Measurements from ENCODE around the gene SARM1. TPM values are rescaled to one million over a fixed set of nuclear protein-coding genes. Genes with fewer than 3 reads are reported as not detected.

Gene SARM1
- total and polyA plus RNA-seq, 2 donors (not counting 3 experiments of a cell fraction or from before 2014, with no cell fraction given) = 5.6 to 7.0 TPM

DNA sequence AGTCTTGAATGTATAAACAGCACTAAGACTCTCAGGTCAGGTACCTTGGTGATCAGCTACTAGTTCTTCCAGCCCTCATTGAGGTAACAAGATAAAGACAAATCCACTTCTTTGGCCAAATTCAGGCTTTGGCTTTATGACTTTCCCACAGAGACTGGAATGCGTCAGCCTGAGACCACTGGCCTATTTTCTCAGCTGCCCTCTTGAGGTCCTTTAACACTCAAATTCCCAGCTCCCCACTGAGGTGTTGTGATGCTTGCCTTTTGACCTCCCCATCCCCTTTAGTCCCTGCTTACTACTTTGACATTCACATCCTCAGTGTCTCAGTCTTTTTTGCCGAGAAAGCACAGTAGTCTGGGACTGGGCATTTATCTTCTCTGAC, 25.3 kb upstream of the SARM1 start:
- peak overlapping the region; percentile 88 for H3K27ac ChIP-seq (ENCODE audit: insufficient read depth, low read depth, low read length)
- CTCF ChIA-PET = interaction anchor here (1.2 to 3.9 kb wide), 8 partner anchors 8 to 586 kb away, joined by 3 to 31 read pairs (median 12); partner anchors contain the start of genes IFT20, POLDIP2, TNFAIP1 and VTN

More for the DNA sequence above, 25.3 kb upstream of the SARM1 start:
- Histone ChIP-seq H4K20me1 (replicated peaks; ENCODE audit: control insufficient read depth, extremely low read depth, insufficient read depth, low read length) (no peaks in the 10 kb centered on the region), H3K4me3 (replicated peaks in 1 of 3; ENCODE audit: insufficient read depth in 1 of 3, low read depth in 1 of 3, low read length in 3 of 3) (no peak overlapping the region), H2AFZ (ENCODE audit: low read depth, low read length) (no peak overlapping the region), H3K4me1 (ENCODE audit: control insufficient read depth, extremely low read depth, insufficient read depth, low read length) (peaks cover 32% of the 10 kb centered on the region), H3K4me2 (ENCODE audit: insufficient read depth, low read length) (peak overlapping the region; percentile 39), H3K9me1 (replicated peaks; ENCODE audit: control insufficient read depth, extremely low read depth, insufficient read depth, low read length) (no peaks in the 10 kb centered on the region), H3K79me2 (ENCODE audit: control insufficient read depth, insufficient read depth, low read length) (no peaks in the 10 kb centered on the region), H3K9me3 (replicated peaks; ENCODE audit: control insufficient read depth, insufficient read depth, low read length) (no peaks in the 10 kb centered on the region), H3K27me3 (ENCODE audit: control insufficient read depth in 2 of 2, insufficient read depth in 2 of 2, low read length in 2 of 2) (no peaks in the 10 kb centered on the region), H3K36me3 (ENCODE audit: control insufficient read depth in 2 of 2, extremely low read depth in 1 of 2, insufficient read depth in 2 of 2, low read length in 2 of 2) (peaks cover 25 to 45% of the 10 kb centered on the region in 2 experiments), H3K9ac (replicated peaks; ENCODE audit: extremely low read depth, insufficient read depth, low read length) (peak overlapping the region; percentile 60)
- DNase-seq (ENCODE audit: low read depth, low spot score) = peak; percentile 32
- POLR2A ChIA-PET = interaction anchor here (1.3 to 3.3 kb wide), 4 partner anchors 10 to 25 kb away, joined by 3 to 34 read pairs (median 8); partner anchors contain the start of genes IFT20, POLDIP2, SARM1 and TNFAIP1
- dilution Hi-C loops (cut with MboI; ENCODE audit: extremely low pct_ligation_motif_present, low sequenced_read_pairs) = no loop called here
- intact Hi-C loops (cut with micrococcal nuclease) = loop anchor here (2.0 kb wide), 1 partner anchor 71 kb away; no protein-coding TSS in a partner anchor
- no peak for FAIRE-seq
- TF ChIP-seq FOS (IDR thresholded peaks at IDR 0.05; ENCODE audit: borderline replicate concordance, insufficient read depth, low read length) (no peak), MYC (IDR thresholded peaks at IDR 0.05; ENCODE audit: low read depth, low read length) (no peak), EZH2 (IDR thresholded peaks at IDR 0.05; ENCODE audit: borderline replicate concordance, low read depth, low read length, severe bottlenecking) (no peak), JUN (IDR thresholded peaks at IDR 0.05; ENCODE audit: borderline replicate concordance, insufficient read depth, insufficient read length, low read depth) (no peak), POLR2AphosphoS5 (IDR thresholded peaks at IDR 0.05; ENCODE audit: insufficient read depth, low read depth, low read length) (no peak), GATA2 (IDR thresholded peaks at IDR 0.05; ENCODE audit: insufficient read depth, insufficient read length, low read depth, low read length) (no peak), POLR2A (IDR thresholded peaks at IDR 0.05; ENCODE audit: low read depth, low read length) (no peak)
- TF ChIP-seq, protein P1, sequence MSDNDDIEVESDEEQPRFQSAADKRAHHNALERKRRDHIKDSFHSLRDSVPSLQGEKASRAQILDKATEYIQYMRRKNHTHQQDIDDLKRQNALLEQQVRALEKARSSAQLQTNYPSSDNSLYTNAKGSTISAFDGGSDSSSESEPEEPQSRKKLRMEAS (IDR thresholded peaks at IDR 0.05; ENCODE audit: insufficient read depth, insufficient read length) = no peak
- TF ChIP-seq, protein P2, sequence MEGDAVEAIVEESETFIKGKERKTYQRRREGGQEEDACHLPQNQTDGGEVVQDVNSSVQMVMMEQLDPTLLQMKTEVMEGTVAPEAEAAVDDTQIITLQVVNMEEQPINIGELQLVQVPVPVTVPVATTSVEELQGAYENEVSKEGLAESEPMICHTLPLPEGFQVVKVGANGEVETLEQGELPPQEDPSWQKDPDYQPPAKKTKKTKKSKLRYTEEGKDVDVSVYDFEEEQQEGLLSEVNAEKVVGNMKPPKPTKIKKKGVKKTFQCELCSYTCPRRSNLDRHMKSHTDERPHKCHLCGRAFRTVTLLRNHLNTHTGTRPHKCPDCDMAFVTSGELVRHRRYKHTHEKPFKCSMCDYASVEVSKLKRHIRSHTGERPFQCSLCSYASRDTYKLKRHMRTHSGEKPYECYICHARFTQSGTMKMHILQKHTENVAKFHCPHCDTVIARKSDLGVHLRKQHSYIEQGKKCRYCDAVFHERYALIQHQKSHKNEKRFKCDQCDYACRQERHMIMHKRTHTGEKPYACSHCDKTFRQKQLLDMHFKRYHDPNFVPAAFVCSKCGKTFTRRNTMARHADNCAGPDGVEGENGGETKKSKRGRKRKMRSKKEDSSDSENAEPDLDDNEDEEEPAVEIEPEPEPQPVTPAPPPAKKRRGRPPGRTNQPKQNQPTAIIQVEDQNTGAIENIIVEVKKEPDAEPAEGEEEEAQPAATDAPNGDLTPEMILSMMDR (IDR thresholded peaks at IDR 0.05; ENCODE audit: extremely low read depth in 1 of 2, insufficient read depth in 1 of 2, low read depth in 1 of 2, low read length in 2 of 2) = no peak
- BruUV-seq (replicated peaks) = TSS peak; percentile 12
